Peyer's patch (tissue), 4 donors: ENCODE data around the gene SMG1. TPM values are rescaled to one million over a fixed set of nuclear protein-coding genes. Genes with fewer than 3 reads are reported as not detected.

Source experiments
- DNase-seq, 3 donors: peaks; one replicate each; pipeline ENCODE4 v3.0.0-alpha.2; 2017 to 2019
- H3K27ac ChIP-seq, 4 donors: fragments of 200-600 bp; sonication (generic); one replicate each; pipeline ENCODE4 v1.5.1; 2016 to 2019
- H3K27me3 ChIP-seq, 2 donors: fragments of 200-600 bp; sonication (generic); one replicate each; pipeline ENCODE4 v1.5.1; 2019
- H3K36me3 ChIP-seq, 3 donors: fragments of 200-600 bp; sonication (generic); one replicate each; pipeline ENCODE4 v1.5.1; 2016 to 2019
- H3K4me1 ChIP-seq, 4 donors: fragments of 200-600 bp; sonication (generic); one replicate each; pipeline ENCODE4 v1.5.1; 2016 to 2019
- H3K4me3 ChIP-seq, 4 donors: fragments of 200-600 bp; sonication (generic); 1 replicate in 3 of 4; 2 replicates in 1 of 4; pipeline ENCODE4 v1.5.1; 2016 to 2019; ENCODE audit warnings: mild to moderate bottlenecking in 1 of 4
- H3K9me3 ChIP-seq, 4 donors: fragments of 200-600 bp; sonication (generic); one replicate each; pipeline ENCODE4 v1.5.1; 2016 to 2019; ENCODE audit warnings: mild to moderate bottlenecking in 1 of 4
- CTCF ChIP-seq, 6 experiments: fragments of 450-650 bp in 4 of 6; fragments of 200-600 bp in 2 of 6; sonication (generic) in 1 of 6; IDR thresholded peaks; one replicate each; pipeline ENCODE4 v1.5.1; 2017 to 2019; ENCODE audit warnings: antibody characterized with exemption in 6 of 6, mild to moderate bottlenecking in 3 of 6, moderate library complexity in 1 of 6
- POLR2A ChIP-seq, 2 donors: fragments of 450-650 bp; IDR thresholded peaks; one replicate each; pipeline ENCODE4 v1.5.1; 2017; ENCODE audit warnings: antibody characterized with exemption in 2 of 2, mild to moderate bottlenecking in 2 of 2, moderate library complexity in 2 of 2
- total RNA-seq, 4 donors: library from RNA; depleted of rRNA; stranded (reverse); fragments of >200 nt; gene quantifications; one replicate each; pipeline ENCODE4 v1.1.0, GENCODE V29; 2016

The SMG1 gene
- total RNA-seq, 4 donors from 2014 or later, result 129 to 157 (median 137) TPM

GRCh38 chr16:18827890-18828289 lies 98.3 kb downstream of the SMG1 start:
- TF ChIP-seq POLR2A (IDR thresholded peaks at IDR 0.05) (no peak), CTCF (IDR thresholded peaks at IDR 0.05) (no peak)
- no peak for DNase-seq
- Histone ChIP-seq H3K4me3 (no peak overlapping the region), H3K36me3 (peaks cover 0 to 58% (median 0%) of the 10 kb centered on the region in 3 donors), H3K27me3 (no peaks in the 10 kb centered on the region), H3K27ac (no peak overlapping the region), H3K4me1 (no peaks in the 10 kb centered on the region), H3K9me3 (no peaks in the 10 kb centered on the region)

GRCh38 chr16:18816286-18816685 lies 109.9 kb downstream of the SMG1 start:
- TF ChIP-seq CTCF (IDR thresholded peaks at IDR 0.05) (no peak), POLR2A (IDR thresholded peaks at IDR 0.05) (no peak)
- H3K27ac ChIP-seq, result no peak overlapping the region
- H3K4me3 ChIP-seq, result no peak overlapping the region
- no peaks in the 10 kb centered on the region for H3K27me3 ChIP-seq
- H3K4me1 ChIP-seq, result no peaks in the 10 kb centered on the region
- no peak for DNase-seq
- H3K9me3 ChIP-seq, result no peaks in the 10 kb centered on the region
- peaks cover 0 to 78% (median 0%) of the 10 kb centered on the region in 3 donors for H3K36me3 ChIP-seq

DNA sequence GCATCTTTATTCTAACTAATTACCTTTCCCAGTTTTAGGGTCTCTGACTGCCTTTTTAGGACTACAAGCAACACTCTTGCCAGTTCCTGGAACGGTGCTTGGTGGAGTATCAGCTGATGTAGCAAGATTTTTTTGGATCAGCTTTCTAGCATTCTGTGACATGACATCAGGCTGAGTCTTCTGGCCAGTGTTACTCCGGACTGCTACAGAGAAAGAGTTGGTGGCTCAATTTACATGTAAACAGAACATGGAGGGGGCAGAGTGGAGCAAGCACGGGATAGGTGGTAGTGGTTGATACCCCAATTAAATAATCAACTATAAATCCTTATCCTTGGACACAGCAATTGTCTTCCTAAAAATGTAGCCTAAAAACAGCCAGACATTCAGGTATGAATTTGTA lies 114.3 kb downstream of the SMG1 start:
- no peak overlapping the region for H3K4me3 ChIP-seq
- TF ChIP-seq POLR2A (IDR thresholded peaks at IDR 0.05), result no peak
- no peak for TF ChIP-seq CTCF (IDR thresholded peaks at IDR 0.05)

DNA sequence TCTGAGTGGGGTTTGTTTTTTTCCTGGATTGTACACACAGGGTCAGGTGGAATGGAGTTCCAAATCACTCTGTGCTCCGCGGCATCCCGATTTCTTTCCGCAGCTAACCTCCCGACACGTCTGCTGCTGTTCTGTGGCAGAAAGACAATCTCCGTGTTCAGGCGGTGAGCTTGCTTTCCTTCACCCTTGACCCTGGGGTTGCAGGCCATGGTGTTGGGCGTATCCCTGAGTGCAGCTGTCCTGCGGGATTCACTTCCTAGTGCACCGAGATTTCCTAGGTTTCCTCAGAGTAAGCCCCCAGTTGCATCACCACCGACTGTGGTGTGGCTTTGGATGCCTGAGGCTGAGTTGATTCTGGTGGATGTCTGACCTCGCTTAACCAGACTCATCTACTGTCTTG lies 117.0 kb downstream of the SMG1 start:
- peaks cover 0 to 66% (median 0%) of the 10 kb centered on the region in 3 donors for H3K36me3 ChIP-seq
- H3K27ac ChIP-seq, result no peak overlapping the region
- no peaks in the 10 kb centered on the region for H3K27me3 ChIP-seq
- H3K9me3 ChIP-seq, result no peaks in the 10 kb centered on the region
- no peak for DNase-seq
- H3K4me3 ChIP-seq, result no peak overlapping the region
- TF ChIP-seq CTCF (IDR thresholded peaks at IDR 0.05) (no peak), POLR2A (IDR thresholded peaks at IDR 0.05) (no peak)
- H3K4me1 ChIP-seq, result no peaks in the 10 kb centered on the region

More for the DNA sequence above, 114.3 kb downstream of the SMG1 start:
- Histone ChIP-seq H3K9me3 (no peaks in the 10 kb centered on the region), H3K4me1 (no peaks in the 10 kb centered on the region), H3K27me3 (no peaks in the 10 kb centered on the region), H3K27ac (no peak overlapping the region), H3K36me3 (peaks cover 0 to 87% (median 0%) of the 10 kb centered on the region in 3 donors)
- no peak for DNase-seq

DNA sequence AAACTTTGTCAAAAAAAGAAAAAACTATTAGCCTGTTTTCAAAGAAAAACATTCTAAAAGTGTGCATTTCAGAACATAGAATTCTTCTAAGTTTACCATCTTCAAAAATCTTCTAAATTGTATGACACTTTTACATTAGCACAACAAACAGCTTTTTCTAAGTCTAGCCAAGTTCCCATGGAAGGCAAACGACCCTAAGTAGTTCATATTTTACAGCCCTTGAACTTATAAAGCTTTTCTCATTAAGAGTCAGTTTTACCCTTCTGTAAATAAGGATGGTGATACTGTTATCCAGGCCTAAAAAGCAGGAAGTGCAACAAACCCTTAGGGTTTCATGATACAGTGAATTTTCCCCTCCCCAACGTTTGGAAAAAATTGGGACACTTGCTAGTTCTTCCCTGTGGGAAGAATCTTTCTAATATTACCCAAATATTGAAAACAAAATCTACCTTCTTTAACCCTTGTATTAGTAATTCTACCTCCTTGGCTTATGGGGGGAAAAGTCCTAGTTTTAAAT lies 120.9 kb downstream of the SMG1 start:
- Histone ChIP-seq H3K36me3 (peaks cover 0 to 40% (median 0%) of the 10 kb centered on the region in 3 donors), H3K4me1 (peaks cover 0 to 8% (median 1%) of the 10 kb centered on the region in 4 donors), H3K4me3 (no peak overlapping the region), H3K9me3 (no peaks in the 10 kb centered on the region), H3K27me3 (no peaks in the 10 kb centered on the region), H3K27ac (no peak overlapping the region)
- no peak for DNase-seq
- no peak for TF ChIP-seq POLR2A (IDR thresholded peaks at IDR 0.05)
- no peak for TF ChIP-seq CTCF (IDR thresholded peaks at IDR 0.05)

DNA sequence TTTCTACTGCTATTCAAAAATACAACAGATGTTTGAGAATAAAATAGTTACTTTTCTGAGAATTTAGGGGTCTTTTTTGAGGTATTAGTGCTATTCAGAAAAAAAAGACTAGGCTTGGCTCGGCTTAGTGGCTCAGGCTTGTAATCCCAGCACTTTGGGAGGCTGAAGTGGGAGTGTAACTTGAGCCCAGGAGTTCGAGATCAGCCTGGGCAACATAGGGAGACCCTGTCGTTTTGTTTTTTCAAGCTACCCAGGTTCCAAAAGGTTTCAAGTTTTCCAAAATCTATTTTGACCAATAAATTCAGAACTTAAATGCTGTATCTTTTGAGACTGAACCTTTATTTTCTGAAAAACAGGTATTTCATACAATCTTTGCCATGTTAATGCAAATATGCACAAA lies 121.7 kb downstream of the SMG1 start:
- TF ChIP-seq POLR2A (IDR thresholded peaks at IDR 0.05) (no peak), CTCF (IDR thresholded peaks at IDR 0.05) (no peak)
- peaks cover 0 to 32% (median 0%) of the 10 kb centered on the region in 3 donors for H3K36me3 ChIP-seq
- no peak overlapping the region for H3K27ac ChIP-seq
- no peak for DNase-seq
- no peaks in the 10 kb centered on the region for H3K9me3 ChIP-seq
- H3K4me1 ChIP-seq, result peaks cover 0 to 16% (median 5%) of the 10 kb centered on the region in 4 donors
- H3K27me3 ChIP-seq, result no peaks in the 10 kb centered on the region
- no peak overlapping the region for H3K4me3 ChIP-seq
